HG03280 (cell line): ENCODE measurements around the gene ASPHD1.
"Not testable (repeated sequence)": the region's sequence is repeated elsewhere in the genome, so short reads cannot be mapped to it uniquely, and the experiment has no call there.

Experiments
- ATAC-seq: cut with Tn5 transposase; IDR thresholded peaks from one replicate; pipeline ENCODE4 v1.9.1; 2021; ENCODE audit warnings: mild to moderate bottlenecking, moderate library complexity; ENCODE audit not compliant: unreplicated experiment

Gene ASPHD1

DNA sequence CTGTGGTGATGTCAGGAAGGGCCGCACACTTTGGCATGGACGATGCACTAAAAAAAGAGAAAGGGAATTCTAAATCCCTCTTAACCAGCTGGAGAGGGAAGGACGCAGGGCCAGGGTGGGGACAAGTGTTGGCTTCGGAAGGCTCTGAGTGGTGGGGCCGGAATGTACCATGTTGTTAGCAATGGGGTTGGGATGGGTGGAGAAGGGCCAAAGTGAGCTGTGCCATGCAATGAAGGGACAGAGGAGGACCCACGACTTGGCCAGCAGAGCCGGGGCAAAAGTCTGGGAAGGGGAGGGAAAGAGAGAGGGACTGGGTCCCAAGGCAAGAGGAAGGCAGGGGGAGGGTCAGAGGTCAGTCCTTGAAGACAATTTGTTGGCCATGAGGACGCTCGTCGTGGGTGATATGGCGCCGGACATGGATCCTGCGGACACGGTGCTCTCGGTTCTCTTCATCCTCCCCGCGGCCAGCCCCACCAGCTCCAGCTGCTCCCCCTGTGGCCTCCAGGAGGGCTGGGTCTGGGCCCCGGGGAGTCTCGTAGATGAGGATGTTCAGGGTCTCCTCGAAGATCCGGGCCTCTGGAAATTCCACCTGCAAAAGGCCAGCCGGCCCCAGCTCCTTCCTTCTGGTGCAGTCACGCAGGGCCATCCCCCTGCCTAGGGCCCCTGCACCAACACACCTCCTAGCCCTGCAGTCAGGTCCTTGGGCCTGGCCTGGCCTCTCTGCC is 6.4 kb downstream of the ASPHD1 start:
- no peak for ATAC-seq

DNA sequence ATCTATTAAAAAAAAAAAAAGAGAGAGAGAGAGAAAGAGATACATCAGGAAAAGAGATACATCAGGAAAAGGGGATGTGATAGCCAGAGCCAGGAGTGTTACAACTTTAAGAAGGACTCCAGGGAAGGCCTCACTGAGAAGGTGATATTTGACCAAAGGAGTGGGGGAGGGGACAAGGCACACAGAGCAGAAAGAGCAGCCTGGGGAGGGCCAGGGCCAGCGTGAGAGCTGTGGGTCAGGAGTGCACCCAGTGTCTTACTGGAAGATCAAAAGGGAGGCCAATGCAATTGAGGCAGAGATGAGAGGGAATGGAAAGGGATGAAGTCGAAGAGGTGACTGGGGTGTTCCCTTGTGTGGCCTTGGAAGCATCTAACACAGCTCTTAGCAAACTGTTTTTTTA is 7.7 kb downstream of the ASPHD1 start:
- no peak for ATAC-seq

DNA sequence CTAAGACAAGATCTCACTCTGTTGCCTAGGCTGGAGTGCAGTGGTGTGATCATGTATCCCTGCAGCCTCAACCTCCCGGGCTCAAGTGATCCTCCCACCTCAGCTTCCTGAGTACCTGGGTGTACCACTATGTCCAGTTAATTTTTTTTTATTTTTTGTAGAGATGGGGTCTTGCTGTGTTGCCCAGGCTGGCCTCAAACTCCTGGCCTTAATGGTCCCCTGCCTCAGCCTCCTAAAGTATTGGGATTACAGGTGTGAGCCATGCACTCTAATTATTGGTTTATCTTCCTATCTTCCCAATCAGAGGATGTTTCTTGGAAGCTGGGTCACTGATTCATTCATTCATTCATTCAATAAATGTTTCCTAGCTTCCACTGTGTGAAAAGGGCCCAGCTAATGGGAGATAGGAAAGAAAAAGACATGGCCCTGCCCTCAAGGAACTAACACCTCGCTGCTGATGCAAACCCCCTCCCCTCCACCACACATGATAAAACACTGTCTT is 8.5 kb downstream of the ASPHD1 start:
- no peak for ATAC-seq

DNA sequence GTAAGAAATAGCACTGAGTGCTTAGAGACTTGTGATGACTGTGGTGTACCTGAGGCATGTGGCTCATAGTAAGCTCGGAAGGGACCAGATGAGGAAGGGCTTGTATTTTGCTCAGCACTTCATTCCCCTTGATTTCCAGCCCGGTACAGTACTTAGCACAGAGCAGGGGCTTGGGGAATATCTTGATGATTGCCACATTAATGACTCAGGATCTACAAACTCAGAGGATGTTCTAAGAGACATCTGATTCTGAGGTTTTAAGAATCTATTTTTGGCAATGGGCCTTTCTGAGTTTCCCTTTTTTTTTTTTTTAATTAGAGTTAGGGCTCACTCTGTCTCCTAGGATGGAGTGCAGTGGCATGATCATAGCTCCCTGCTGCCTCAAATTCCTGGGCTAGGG is 9.1 kb downstream of the ASPHD1 start:
- ATAC-seq, result no peak

DNA sequence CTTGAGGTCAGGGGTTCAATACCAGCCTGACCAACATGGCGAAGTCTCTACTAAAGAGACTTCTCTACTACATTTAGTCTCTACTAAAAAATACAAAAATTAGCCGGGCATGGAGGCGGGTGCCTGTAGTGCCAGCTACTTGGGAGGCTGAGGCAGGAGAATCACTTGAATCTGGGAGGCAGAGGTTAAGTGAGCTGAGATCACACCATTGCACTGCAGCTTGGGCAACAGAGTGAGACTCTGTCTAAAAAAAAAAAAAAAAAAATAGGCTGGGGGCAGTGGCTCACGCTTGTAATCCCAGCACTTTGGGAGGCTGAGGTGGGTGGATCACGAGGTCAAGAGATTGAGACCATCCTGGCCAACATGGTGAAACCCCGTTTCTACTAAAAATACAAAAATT is 9.6 kb downstream of the ASPHD1 start:
- not testable (repeated sequence) for ATAC-seq

DNA sequence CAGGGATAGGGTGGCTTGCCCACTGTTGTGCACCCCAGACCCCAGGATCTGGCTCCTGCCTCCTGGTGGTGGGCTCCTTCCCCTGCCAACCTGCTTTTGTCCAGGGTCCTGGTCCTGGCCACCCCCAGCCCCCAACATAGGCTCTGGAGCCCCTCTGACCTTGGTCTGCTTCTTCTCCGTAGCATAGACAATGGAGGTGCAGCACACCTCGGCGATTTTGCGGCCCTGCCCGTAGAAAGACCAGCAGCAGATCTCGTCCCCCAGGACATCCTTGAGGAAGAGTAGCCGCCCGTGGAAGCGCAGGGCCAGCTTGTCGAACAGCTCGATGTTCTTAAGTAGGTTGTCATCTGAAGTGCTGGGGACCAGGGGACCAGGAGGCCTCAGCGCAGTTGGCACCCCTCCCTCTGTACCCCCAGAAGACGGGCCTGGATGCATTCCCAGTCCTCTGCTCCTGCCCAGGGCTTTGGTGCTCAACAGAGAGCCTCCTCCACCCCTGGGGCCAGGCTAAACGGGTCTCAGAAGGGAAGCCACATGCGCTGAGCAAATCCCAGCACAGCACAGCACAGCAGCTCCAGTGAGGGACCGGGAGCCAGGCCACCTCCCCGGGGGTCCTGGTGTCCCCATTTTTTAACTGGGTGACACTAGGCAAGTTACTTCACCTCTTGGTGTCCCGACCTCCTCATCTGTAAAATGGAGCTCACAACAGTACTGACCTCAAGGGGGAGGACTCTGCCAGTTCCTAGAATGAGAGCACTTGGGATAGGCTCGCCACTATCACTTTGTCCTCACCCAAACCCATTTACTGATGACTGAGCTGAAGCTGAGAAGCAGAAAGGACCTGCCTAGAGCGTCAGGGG is 10.8 kb downstream of the ASPHD1 start:
- ATAC-seq, result no peak

DNA sequence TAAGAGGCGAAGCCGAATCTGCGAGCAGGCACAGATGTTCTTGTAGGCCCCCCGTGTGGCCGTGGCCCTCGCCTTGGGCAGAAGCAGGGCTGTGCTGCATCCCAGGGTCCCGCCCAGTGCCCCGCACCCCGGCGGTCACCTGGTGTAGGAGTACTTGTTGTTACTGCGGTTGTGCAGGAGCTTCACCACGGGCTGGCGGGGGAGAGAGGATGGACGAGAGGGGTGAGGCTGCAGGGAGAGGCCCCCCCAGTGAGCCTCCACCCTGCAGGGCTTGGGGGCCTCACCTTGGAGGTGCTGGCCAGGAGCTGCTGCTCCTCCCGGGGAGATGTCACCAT is 11.4 kb downstream of the ASPHD1 start:
- no peak for ATAC-seq

DNA sequence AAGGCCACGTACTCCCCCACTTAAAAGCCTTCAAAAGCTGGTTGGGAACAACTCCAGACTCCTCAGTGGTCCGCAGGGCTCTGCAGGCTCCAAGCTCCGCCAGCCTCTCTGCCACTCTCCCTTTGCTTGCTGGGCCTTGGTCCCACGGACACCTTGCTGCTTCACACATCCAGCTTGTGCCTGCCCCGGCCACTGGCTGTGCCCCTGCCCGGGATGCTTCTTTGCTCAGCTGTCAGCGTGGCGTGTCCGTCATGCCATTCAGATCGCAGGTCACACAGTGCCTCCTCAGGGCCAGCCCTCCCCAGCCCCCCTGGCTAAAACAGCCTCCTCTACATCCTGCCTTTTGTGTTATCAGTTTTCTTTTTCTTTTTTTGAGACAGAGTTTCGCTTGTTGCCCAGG is 11.8 kb downstream of the ASPHD1 start:
- ATAC-seq, result no peak

DNA sequence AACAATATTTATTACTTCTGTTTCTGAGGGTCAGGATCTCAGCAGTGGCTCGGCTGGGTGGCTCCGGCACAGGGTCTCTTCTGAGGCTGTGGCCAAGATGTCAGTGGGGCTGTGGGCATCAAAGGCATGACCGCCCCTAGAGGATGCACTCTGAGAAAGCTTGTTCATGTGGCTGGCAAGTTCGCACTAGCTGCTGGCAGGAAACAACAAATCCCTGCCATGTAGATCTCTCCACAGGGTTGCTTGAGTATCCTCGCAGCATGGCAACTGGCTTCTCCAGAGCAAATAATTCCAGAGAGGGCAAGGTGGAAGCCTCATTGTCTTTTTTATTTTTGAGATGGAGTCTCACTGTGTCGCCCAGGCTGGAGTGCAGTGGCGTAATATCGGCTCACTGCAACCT is 13.2 kb downstream of the ASPHD1 start:
- no peak for ATAC-seq

DNA sequence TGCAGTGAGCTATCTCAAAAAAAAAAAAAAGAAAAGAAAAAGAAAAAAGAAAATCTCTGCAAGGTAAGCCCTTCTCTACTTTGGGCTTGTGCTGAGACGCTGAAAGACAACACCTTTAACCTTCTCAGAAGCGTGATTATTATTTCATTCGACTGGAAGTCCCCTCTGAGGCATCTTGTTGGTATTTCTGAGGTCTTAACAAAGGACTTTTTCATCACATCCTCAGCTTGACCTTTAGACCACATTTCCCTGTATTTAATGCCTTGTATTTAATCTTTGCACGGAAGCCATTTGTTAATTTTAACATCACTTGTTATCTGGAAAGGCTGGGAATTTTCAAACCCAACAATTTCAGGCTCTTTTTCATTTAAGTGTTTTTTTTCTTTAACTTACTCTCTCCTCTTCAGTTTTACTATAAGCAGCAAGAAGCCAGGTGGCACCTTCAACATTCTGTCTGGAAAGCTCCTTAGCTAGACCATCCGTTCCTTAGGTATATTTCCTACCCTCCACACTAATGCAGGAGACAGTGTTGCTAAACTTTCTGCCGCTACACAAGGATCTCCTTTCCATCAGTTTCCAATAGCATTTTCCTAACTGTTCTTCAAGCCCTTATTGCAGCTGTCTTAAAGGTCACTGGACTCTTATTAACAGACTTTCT is 15.4 kb downstream of the ASPHD1 start:
- no peak for ATAC-seq

DNA sequence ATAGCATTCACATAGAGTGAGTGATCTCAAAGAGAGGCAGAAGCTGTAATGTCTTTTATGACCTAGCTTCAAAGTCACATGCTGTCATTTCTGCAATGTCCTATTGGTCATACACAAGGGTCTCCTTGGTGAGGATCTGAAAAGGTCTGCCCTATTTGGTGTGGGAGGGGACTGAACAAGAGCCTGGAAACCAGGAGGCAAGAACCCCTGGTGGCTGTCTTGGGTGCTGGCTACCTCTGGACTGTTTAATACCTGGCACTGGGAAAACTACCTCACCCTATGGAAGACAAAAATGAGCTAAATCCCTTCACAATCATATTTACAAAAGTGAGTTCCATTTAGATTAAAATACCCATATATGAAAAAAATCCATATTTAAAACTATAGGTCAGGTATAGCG is 16.7 kb downstream of the ASPHD1 start:
- no peak for ATAC-seq

DNA sequence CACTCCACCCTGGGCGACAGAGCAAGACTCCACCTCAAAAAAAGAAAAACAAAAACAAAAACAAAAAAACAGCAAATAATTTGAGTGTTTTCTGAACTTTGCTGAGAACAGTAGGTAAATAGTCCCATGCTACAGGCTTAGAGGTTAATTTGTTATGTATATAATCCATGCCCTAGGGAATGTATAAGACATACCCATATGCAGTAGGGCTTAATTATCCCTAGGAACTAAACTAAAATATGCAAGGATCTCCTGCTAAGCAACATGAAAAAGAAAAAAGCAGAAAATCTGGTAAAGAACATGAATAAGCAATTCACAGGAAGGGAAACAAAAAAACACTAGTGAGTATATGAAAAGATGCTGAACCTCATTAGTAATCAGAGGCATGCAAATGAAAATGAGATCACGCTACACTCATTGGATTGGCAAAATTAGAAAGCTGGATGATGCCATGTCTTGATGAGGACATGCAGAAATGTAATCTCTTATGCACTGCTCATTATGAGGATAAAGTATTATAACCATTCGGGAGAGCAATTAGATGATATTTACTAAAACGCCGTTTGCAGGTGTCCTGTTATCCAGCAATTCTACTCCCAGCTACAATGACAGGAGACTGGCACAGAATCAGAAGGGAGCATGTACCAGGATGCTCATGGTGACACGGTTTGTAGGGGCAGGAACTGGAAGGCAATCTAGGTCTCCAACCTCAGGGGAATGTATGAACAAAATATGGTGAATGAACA is 20.2 kb downstream of the ASPHD1 start:
- ATAC-seq, result no peak

DNA sequence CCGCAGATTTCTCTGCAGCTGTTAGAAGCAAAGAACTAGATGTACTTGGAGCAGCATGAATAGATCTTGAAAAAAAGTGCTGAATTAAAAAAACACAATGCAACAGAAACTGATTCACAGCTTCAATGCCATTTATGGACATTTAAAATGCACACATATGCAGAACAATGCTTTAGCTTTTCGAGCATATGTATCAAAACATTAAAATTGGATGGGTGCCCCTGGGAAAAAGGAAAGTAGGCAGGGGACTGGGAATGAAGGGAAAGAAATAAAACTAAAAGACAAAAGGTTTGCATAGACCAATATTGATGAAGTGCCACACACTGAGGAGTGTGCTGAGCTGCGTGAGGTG is 20.7 kb downstream of the ASPHD1 start:
- ATAC-seq, result no peak

DNA sequence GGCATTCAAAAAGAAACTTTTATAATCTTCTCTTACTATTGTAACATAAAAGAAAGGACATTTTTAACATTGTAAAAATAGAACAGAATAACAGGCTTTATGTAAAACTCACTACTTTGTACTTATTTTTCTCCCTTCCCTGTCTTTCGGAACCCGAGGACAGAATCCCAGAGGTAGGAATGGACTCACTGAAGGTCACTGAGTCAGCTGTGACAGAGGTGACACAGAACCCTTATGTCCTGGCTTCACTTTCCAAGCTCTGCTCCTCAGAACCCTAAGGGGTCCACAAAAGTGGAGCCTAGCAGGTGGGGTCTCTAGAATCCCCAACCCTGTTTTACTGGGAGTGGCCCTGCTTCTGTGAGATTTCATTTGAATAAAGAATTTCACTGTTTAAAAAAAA is 22.0 kb downstream of the ASPHD1 start:
- no peak for ATAC-seq

DNA sequence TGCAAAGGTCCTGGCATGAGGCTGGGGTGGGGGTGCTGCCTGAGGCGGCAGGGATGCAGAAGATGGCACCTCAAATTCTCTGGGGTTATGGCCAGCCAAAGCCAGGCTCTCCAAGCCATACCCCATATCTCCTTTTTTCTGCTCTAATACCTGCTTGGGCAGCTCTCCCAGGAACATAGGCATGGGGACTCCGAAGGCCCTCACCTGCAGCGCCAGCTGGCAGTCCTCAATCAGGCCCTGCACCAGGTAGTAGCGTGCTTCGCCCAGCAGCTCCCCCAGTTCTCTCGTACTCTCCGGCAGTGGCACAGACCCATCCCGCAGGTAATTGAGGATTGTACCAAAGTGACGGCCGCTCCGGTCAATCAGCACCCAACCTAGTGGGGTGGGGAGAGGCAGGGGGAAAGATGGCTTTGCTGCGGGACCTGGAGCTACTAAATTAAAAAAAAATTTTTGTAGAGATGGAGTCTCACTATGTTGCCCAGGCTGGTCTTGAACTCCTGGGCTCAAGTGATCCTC is 22.8 kb downstream of the ASPHD1 start:
- no peak for ATAC-seq

DNA sequence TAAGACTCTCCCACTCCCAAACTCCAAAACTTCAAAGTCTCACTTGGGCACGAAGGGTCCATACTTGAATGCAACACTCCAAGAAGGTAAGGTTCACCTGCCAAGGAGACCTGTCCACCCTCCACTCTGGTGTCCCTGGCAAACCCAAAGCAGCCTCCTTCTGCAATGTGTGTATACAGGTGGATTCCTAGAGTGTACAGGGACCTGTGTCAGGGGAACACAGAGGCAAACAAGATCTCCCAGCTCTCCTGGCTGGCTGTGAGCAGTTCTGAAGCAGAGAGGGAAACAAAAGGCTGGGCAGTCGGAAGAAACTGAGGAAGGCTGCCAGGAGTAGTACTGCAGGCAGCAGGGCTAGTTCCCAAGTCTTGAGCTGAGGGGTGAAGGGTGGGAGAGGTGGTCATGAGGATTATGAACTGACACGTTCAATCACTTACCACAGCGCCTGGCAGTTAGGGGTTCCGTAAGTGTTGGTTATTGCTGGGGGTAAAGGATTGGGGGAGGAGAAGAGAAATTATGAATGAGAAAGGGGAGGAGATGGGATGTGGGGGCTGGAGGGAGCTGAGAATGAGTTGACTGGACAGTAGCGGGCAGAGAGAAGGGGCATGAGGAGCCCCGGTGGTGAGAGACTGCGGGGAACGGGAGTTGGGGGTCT is 24.9 kb downstream of the ASPHD1 start:
- ATAC-seq, result no peak

DNA sequence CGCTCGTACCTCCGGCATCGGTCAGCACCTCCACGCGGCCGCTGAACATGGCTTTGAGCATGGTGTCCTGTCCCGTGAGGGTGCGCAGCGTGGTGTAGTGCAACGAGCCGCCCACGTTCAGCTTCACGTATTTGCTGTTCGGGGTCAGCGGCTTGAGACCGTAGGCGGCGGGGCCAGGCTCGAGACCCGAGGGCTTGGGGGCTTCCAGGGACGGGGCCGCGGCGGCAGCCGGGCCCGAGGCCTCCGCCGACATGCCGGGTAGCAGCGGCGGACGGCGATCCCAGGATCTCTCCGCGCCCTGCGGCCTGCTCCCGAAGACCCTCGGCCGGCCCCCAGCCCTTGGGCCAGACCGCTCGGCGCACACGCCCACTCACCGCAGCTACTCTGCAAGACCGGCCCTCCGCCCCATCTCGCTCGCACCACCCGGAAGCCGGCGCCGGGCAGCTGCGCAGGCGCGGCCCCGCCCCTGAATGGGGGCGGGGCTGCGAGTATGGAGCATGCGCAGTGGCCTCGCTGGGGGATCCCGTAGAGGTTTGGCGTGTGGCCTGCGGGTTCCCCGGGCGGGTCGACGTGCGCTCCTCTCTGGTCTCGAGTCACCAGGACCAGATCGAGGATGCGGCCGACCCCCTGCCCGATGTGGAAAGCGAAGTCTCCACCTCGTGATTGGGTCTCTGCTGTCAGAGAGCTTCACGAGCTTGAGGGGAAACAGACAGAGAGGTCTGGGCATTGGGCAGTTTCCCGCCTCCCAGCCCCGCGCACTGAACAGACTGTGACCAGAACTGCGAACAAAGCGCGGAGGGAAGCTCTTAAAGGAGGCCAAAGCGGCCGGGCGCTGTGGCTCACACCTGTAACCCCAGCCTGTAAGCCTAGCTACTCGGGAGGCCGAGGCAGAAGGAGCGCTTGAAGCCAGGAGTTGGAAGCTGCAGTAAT is 25.8 kb downstream of the ASPHD1 start, which contains the start of gene KCTD13:
Gene KCTD13, minus strand, starts transcription at position 446 of the 930 bp plus-strand sequence. Its CDS starts 193 bp downstream, at position 253.
- ATAC-seq, result peak; percentile 89

DNA sequence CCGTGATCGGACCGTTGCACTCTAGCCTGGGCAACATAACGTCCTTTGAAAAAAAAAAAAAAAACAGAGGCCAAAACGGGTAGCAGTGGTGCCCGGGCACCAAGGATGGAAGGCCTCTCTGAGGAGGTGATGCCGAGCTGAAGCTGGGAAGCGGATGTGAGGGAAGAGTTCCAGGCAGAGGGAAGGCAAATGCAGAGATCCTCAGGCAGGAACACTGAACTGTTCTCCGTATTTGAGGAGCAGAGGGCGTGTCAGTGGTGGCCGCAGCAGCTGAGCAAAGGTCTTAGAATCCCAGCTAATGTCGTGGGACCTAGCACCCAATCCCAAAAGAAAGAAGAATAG is 26.4 kb downstream of the ASPHD1 start:
- no peak for ATAC-seq
